Neuronal stem cell (in vitro differentiated cells): ENCODE measurements around the gene RNLS.

ENCODE experiments used
- DNase-seq: peaks from one replicate; pipeline ENCODE4 v3.0.0-alpha.2; 2013; ENCODE audit warnings: low spot score
- H2AFZ ChIP-seq: one replicate; pipeline ENCODE4 v1.6.1; 2013; ENCODE audit warnings: mild to moderate bottlenecking, low read length, inconsistent platforms
- H2AK5ac ChIP-seq: 2 replicates; pipeline ENCODE4 v1.6.1; 2013; ENCODE audit warnings: low read depth, mild to moderate bottlenecking, inconsistent platforms, low read length, moderate library complexity, mixed read lengths
- H2BK120ac ChIP-seq: 2 replicates; pipeline ENCODE4 v1.6.1; 2013; ENCODE audit warnings: low read depth, mild to moderate bottlenecking, inconsistent platforms, low read length, moderate library complexity, mixed read lengths
- H2BK12ac ChIP-seq: one replicate; pipeline ENCODE4 v1.6.1; 2013; ENCODE audit warnings: low read length, inconsistent platforms
- H2BK15ac ChIP-seq: 2 replicates; pipeline ENCODE4 v1.6.1; 2013; ENCODE audit warnings: mild to moderate bottlenecking, low read length, inconsistent platforms, mixed read lengths
- H2BK5ac ChIP-seq: one replicate; pipeline ENCODE4 v1.6.1; 2013; ENCODE audit warnings: inconsistent platforms, mild to moderate bottlenecking, low read length, moderate library complexity
- H3K14ac ChIP-seq: one replicate; pipeline ENCODE4 v1.6.1; 2013; ENCODE audit warnings: low read length, inconsistent platforms
- H3K18ac ChIP-seq: 2 replicates; pipeline ENCODE4 v1.6.1; 2013; ENCODE audit warnings: low read length, inconsistent platforms
- H3K23ac ChIP-seq: 2 replicates; pipeline ENCODE4 v1.6.1; 2013; ENCODE audit warnings: low read depth, mild to moderate bottlenecking, mixed read lengths, low read length, inconsistent platforms; ENCODE audit not compliant: poor library complexity
- H3K27ac ChIP-seq: replicated peaks from 3 replicates; pipeline ENCODE4 v1.5.1; 2013; ENCODE audit warnings: low read length, inconsistent platforms
- H3K27me3 ChIP-seq, 3 experiments: 2 replicates each; pipeline ENCODE4 v1.6.1; 2013; ENCODE audit warnings: low read length in 3 of 3, mild to moderate bottlenecking in 2 of 3, inconsistent platforms in 1 of 3, low read depth in 1 of 3, mixed read lengths in 1 of 3, moderate library complexity in 1 of 3; ENCODE audit not compliant: control insufficient read depth in 3 of 3, insufficient read depth in 3 of 3
- H3K36me3 ChIP-seq, 2 donors: replicated peaks in 1 of 2; 2 replicates each; pipeline ENCODE4 v1.6.1; 2013; ENCODE audit warnings: low read length in 2 of 2; ENCODE audit not compliant: control insufficient read depth in 2 of 2, insufficient read depth in 2 of 2
- H3K4ac ChIP-seq: 2 replicates; pipeline ENCODE4 v1.6.1; 2013; ENCODE audit warnings: inconsistent platforms, mild to moderate bottlenecking, low read length, moderate library complexity
- H3K4me1 ChIP-seq, 2 donors: 1 replicate in 1 of 2; 2 replicates in 1 of 2; pipeline ENCODE4 v1.6.1; 2013; ENCODE audit warnings: low read length in 2 of 2, low read depth in 1 of 2; ENCODE audit not compliant: control insufficient read depth in 2 of 2, insufficient read depth in 1 of 2
- H3K4me2 ChIP-seq: one replicate; pipeline ENCODE4 v1.6.1; 2013; ENCODE audit warnings: mild to moderate bottlenecking, low read length, inconsistent platforms; ENCODE audit not compliant: insufficient read depth, poor library complexity, severe bottlenecking
- H3K4me3 ChIP-seq, 2 donors: 2 replicates each; pipeline ENCODE4 v1.5.1; 2013; ENCODE audit warnings: low read length in 2 of 2, mild to moderate bottlenecking in 2 of 2, inconsistent platforms in 1 of 2, moderate library complexity in 1 of 2
- H3K79me1 ChIP-seq: one replicate; pipeline ENCODE4 v1.6.1; 2013; ENCODE audit warnings: low read depth, mild to moderate bottlenecking, inconsistent platforms, low read length, moderate library complexity
- H3K9ac ChIP-seq: one replicate; pipeline ENCODE4 v1.6.1; 2013; ENCODE audit warnings: mild to moderate bottlenecking, low read depth, low read length, inconsistent platforms; ENCODE audit not compliant: poor library complexity
- H3K9me3 ChIP-seq, 2 donors: replicated peaks in 1 of 2; 2 replicates each; pipeline versions ENCODE3 to v1.6.1; 2013; ENCODE audit warnings: low read length in 2 of 2, mild to moderate bottlenecking in 2 of 2, inconsistent platforms in 1 of 2, low read depth in 1 of 2, mixed read lengths in 1 of 2, moderate library complexity in 1 of 2; ENCODE audit not compliant: control insufficient read depth in 2 of 2, insufficient read depth in 1 of 2
- H4K8ac ChIP-seq: one replicate; pipeline ENCODE4 v1.6.1; 2013; ENCODE audit warnings: low read depth, mild to moderate bottlenecking, inconsistent platforms, low read length, moderate library complexity
- H4K91ac ChIP-seq: one replicate; pipeline ENCODE4 v1.6.1; 2013; ENCODE audit warnings: low read length, low read depth, mild to moderate bottlenecking, inconsistent platforms; ENCODE audit not compliant: poor library complexity
- WGBS, 2 donors: extraction: QIAGEN DNeasy Blood & Tissue Kit; methylation state at CpG; one replicate each; pipeline ENCODE4 v1.1.7; 2013; ENCODE audit warnings: missing lambda C conversion rate in 2 of 2, mixed read lengths in 1 of 2; ENCODE audit not compliant: insufficient read length in 2 of 2, insufficient replicate concordance in 1 of 2; ENCODE audit errors: extremely low coverage in 2 of 2; 5-methylcytosine and 5-hydroxymethylcytosine counted together

Gene RNLS

GRCh38 chr10:88555190-88555908 is 27.8 kb downstream of the RNLS start:
- Histone ChIP-seq H2BK5ac (no peak overlapping the region), H2BK15ac (no peak overlapping the region), H4K8ac (no peak overlapping the region), H3K9me3 (no peaks in the 10 kb centered on the region), H3K79me1 (no peaks in the 10 kb centered on the region), H3K18ac (no peak overlapping the region), H3K9ac (no peak overlapping the region), H3K36me3 (no peaks in the 10 kb centered on the region), H4K91ac (no peak overlapping the region), H2AK5ac (no peak overlapping the region), H3K4ac (no peak overlapping the region), H3K4me1 (no peaks in the 10 kb centered on the region), H2BK120ac (no peak overlapping the region), H2AFZ (no peak overlapping the region), H3K4me3 (no peak overlapping the region), H3K27ac (no peak overlapping the region), H3K14ac (no peak overlapping the region), H3K4me2 (no peak overlapping the region), H3K27me3 (no peaks in the 10 kb centered on the region), H2BK12ac (no peak overlapping the region), H3K23ac (no peak overlapping the region)
- DNase-seq: no peak
- WGBS, 2 donors: no CpG with 5 or more reads among the region's 7 CpGs

GRCh38 chr10:88553116-88553752 is 29.9 kb downstream of the RNLS start:
- WGBS, 2 donors: no CpG with 5 or more reads among the region's 2 CpGs
- H2BK120ac ChIP-seq: no peak overlapping the region
- no peak overlapping the region for H4K8ac ChIP-seq
- H3K14ac ChIP-seq: no peak overlapping the region
- H3K9me3 ChIP-seq: no peaks in the 10 kb centered on the region
- no peak overlapping the region for H3K9ac ChIP-seq
- H3K27me3 ChIP-seq: no peaks in the 10 kb centered on the region
- no peak overlapping the region for H4K91ac ChIP-seq
- H3K4me2 ChIP-seq: no peak overlapping the region
- H3K36me3 ChIP-seq: no peaks in the 10 kb centered on the region
- no peak overlapping the region for H3K18ac ChIP-seq
- H3K23ac ChIP-seq: no peak overlapping the region
- no peak overlapping the region for H3K27ac ChIP-seq
- no peak overlapping the region for H2BK5ac ChIP-seq
- no peaks in the 10 kb centered on the region for H3K4me1 ChIP-seq
- H2AK5ac ChIP-seq: no peak overlapping the region
- no peak overlapping the region for H3K4me3 ChIP-seq
- H3K4ac ChIP-seq: no peak overlapping the region
- no peaks in the 10 kb centered on the region for H3K79me1 ChIP-seq
- no peak overlapping the region for H2BK15ac ChIP-seq
- DNase-seq: peak; percentile 29
- H2AFZ ChIP-seq: no peak overlapping the region
- H2BK12ac ChIP-seq: no peak overlapping the region

GRCh38 chr10:88551246-88551645 is 31.9 kb downstream of the RNLS start:
- no peaks in the 10 kb centered on the region for H3K27me3 ChIP-seq
- no peak overlapping the region for H3K9ac ChIP-seq
- no peak overlapping the region for H3K4ac ChIP-seq
- no peak overlapping the region for H2BK12ac ChIP-seq
- H4K8ac ChIP-seq: no peak overlapping the region
- no peak for DNase-seq
- H3K4me3 ChIP-seq: no peak overlapping the region
- no peak overlapping the region for H2BK5ac ChIP-seq
- H3K36me3 ChIP-seq: no peaks in the 10 kb centered on the region
- H2AK5ac ChIP-seq: no peak overlapping the region
- no peak overlapping the region for H4K91ac ChIP-seq
- no peak overlapping the region for H3K14ac ChIP-seq
- no peak overlapping the region for H3K18ac ChIP-seq
- no peaks in the 10 kb centered on the region for H3K4me1 ChIP-seq
- no peak overlapping the region for H3K4me2 ChIP-seq
- no peak overlapping the region for H2BK120ac ChIP-seq
- no peaks in the 10 kb centered on the region for H3K79me1 ChIP-seq
- no peak overlapping the region for H3K23ac ChIP-seq
- no peaks in the 10 kb centered on the region for H3K9me3 ChIP-seq
- no peak overlapping the region for H3K27ac ChIP-seq
- H2AFZ ChIP-seq: no peak overlapping the region
- H2BK15ac ChIP-seq: no peak overlapping the region
- no CpG with 5 or more reads among the region's 2 CpGs for WGBS, 2 donors

- Histone ChIP-seq H2BK120ac (no peak overlapping the region), H3K9me3 (no peaks in the 10 kb centered on the region), H3K14ac (no peak overlapping the region), H3K9ac (no peak overlapping the region), H4K8ac (no peak overlapping the region), H3K23ac (no peak overlapping the region), H3K79me1 (no peaks in the 10 kb centered on the region), H2BK15ac (no peak overlapping the region), H2BK12ac (no peak overlapping the region), H3K4me3 (no peak overlapping the region), H3K4me2 (no peak overlapping the region), H2AFZ (no peak overlapping the region), H3K27ac (no peak overlapping the region), H3K27me3 (no peaks in the 10 kb centered on the region), H3K36me3 (no peaks in the 10 kb centered on the region), H2AK5ac (no peak overlapping the region), H3K4ac (no peak overlapping the region), H2BK5ac (no peak overlapping the region), H3K18ac (no peak overlapping the region), H3K4me1 (peaks cover 0 to 2% of the 10 kb centered on the region in 2 donors), H4K91ac (no peak overlapping the region)
- no peak for DNase-seq
- WGBS, 2 donors: no CpG with 5 or more reads among the region's 3 CpGs
These were observed 36.6 kb downstream of the RNLS start for GRCh38 chr10:88546497-88546896.
